Activated CD4-positive, alpha-beta T cell treated with anti-CD3 and anti-CD28 coated beads, Interleukin-2, amount 10 ng/mL, durations not matched to agents 24 days and 14 days (primary cell): ENCODE results near the gene LTBP1. TPM values are rescaled to one million over a fixed set of nuclear protein-coding genes. Genes with fewer than 3 reads are reported as not detected.

Source experiments
- DNase-seq: peaks from one replicate; pipeline ENCODE4 v3.0.0; 2022
- H3K27ac Mint-ChIP-seq: one replicate; pipeline ENCODE4 v1.8.0; 2022; ENCODE audit warnings: mild to moderate bottlenecking, mixed read lengths
- H3K27me3 Mint-ChIP-seq: one replicate; pipeline ENCODE4 v1.8.0; 2022; ENCODE audit warnings: mixed read lengths
- H3K36me3 Mint-ChIP-seq: one replicate; pipeline ENCODE4 v1.8.0; 2022; ENCODE audit warnings: low read depth, mild to moderate bottlenecking, mixed read lengths
- H3K4me1 Mint-ChIP-seq: one replicate; pipeline ENCODE4 v1.8.0; 2021; ENCODE audit warnings: mixed read lengths
- H3K4me3 Mint-ChIP-seq: one replicate; pipeline ENCODE4 v1.8.0; 2022; ENCODE audit warnings: mild to moderate bottlenecking, moderate library complexity, mixed read lengths
- H3K9me3 Mint-ChIP-seq: one replicate; pipeline ENCODE4 v1.8.0; 2021; ENCODE audit warnings: mixed read lengths
- intact Hi-C: fragments of 100-400 bp; cut with micrococcal nuclease; formaldehyde crosslinking; loops from one replicate; pipeline ENCODE4 v1.15.1; 2023
- total RNA-seq: library from RNA; stranded (reverse); gene quantifications from 2 replicates; pipeline ENCODE4 v1.2.3, GENCODE V29; 2022

The LTBP1 gene
- total RNA-seq, 1 donor from 2014 or later: 0.21 TPM

GRCh38 chr2:33059471-33060156 lies 112.9 kb downstream of the LTBP1 start:
- Mint-ChIP-seq H3K27ac (no peak overlapping the region), H3K36me3 (no peaks in the 10 kb centered on the region), H3K4me3 (no peak overlapping the region), H3K9me3 (no peaks in the 10 kb centered on the region), H3K4me1 (no peaks in the 10 kb centered on the region), H3K27me3 (peaks cover 5% of the 10 kb centered on the region)
- intact Hi-C loops: no loop called here
- DNase-seq: no peak

- Mint-ChIP-seq H3K4me1 (no peaks in the 10 kb centered on the region), H3K4me3 (no peak overlapping the region), H3K27me3 (peaks cover 5% of the 10 kb centered on the region), H3K36me3 (no peaks in the 10 kb centered on the region), H3K9me3 (no peaks in the 10 kb centered on the region), H3K27ac (no peak overlapping the region)
- DNase-seq: no peak
- intact Hi-C loops: no loop called here
Observed at GRCh38 chr2:33060405-33060804, 113.7 kb downstream of the LTBP1 start.

- intact Hi-C loops: no loop called here
- no peak overlapping the region for H3K4me3 Mint-ChIP-seq
- no peaks in the 10 kb centered on the region for H3K9me3 Mint-ChIP-seq
- H3K36me3 Mint-ChIP-seq: no peaks in the 10 kb centered on the region
- peaks cover 5% of the 10 kb centered on the region for H3K27me3 Mint-ChIP-seq
- H3K4me1 Mint-ChIP-seq: no peaks in the 10 kb centered on the region
- DNase-seq: no peak
- no peak overlapping the region for H3K27ac Mint-ChIP-seq
Observed at GRCh38 chr2:33062665-33063250, 116.0 kb downstream of the LTBP1 start.

GRCh38 chr2:33064349-33064801 lies 117.6 kb downstream of the LTBP1 start:
- Mint-ChIP-seq H3K4me3 (no peak overlapping the region), H3K27ac (no peak overlapping the region), H3K4me1 (no peaks in the 10 kb centered on the region), H3K9me3 (no peaks in the 10 kb centered on the region), H3K36me3 (no peaks in the 10 kb centered on the region), H3K27me3 (peaks cover 5% of the 10 kb centered on the region)
- DNase-seq: no peak
- intact Hi-C loops: no loop called here

- Mint-ChIP-seq H3K27ac (no peak overlapping the region), H3K4me3 (no peak overlapping the region), H3K4me1 (peaks cover 3% of the 10 kb centered on the region), H3K9me3 (no peaks in the 10 kb centered on the region), H3K27me3 (peaks cover under 1% of the 10 kb centered on the region), H3K36me3 (no peaks in the 10 kb centered on the region)
- no peak for DNase-seq
- intact Hi-C loops: no loop called here
Observed at GRCh38 chr2:33067598-33067997, 120.8 kb downstream of the LTBP1 start.

GRCh38 chr2:33068261-33068660 lies 121.5 kb downstream of the LTBP1 start:
- DNase-seq: no peak
- intact Hi-C loops: no loop called here
- Mint-ChIP-seq H3K4me1 (peaks cover 3% of the 10 kb centered on the region), H3K27me3 (no peaks in the 10 kb centered on the region), H3K36me3 (no peaks in the 10 kb centered on the region), H3K27ac (no peak overlapping the region), H3K9me3 (no peaks in the 10 kb centered on the region), H3K4me3 (no peak overlapping the region)

- peaks cover 3% of the 10 kb centered on the region for H3K4me1 Mint-ChIP-seq
- H3K4me3 Mint-ChIP-seq: no peak overlapping the region
- H3K9me3 Mint-ChIP-seq: no peaks in the 10 kb centered on the region
- no peaks in the 10 kb centered on the region for H3K36me3 Mint-ChIP-seq
- peak overlapping the region; percentile 39 for H3K27ac Mint-ChIP-seq
- DNase-seq: peak; percentile 59
- no peaks in the 10 kb centered on the region for H3K27me3 Mint-ChIP-seq
- intact Hi-C loops: loop anchor here (1.0 kb wide), 1 partner anchor 251 kb away; no protein-coding TSS in a partner anchor
Observed at GRCh38 chr2:33069894-33070651, 123.3 kb downstream of the LTBP1 start.

- H3K9me3 Mint-ChIP-seq: no peaks in the 10 kb centered on the region
- no peak overlapping the region for H3K4me3 Mint-ChIP-seq
- intact Hi-C loops: no loop called here
- peaks cover 2% of the 10 kb centered on the region for H3K27me3 Mint-ChIP-seq
- no peak overlapping the region for H3K27ac Mint-ChIP-seq
- DNase-seq: no peak
- peaks cover 3% of the 10 kb centered on the region for H3K4me1 Mint-ChIP-seq
- H3K36me3 Mint-ChIP-seq: no peaks in the 10 kb centered on the region
Observed at GRCh38 chr2:33071591-33071990, 124.8 kb downstream of the LTBP1 start.

- Mint-ChIP-seq H3K27ac (no peak overlapping the region), H3K4me1 (peaks cover 3% of the 10 kb centered on the region), H3K4me3 (no peak overlapping the region), H3K9me3 (no peaks in the 10 kb centered on the region), H3K27me3 (peaks cover 2% of the 10 kb centered on the region), H3K36me3 (no peaks in the 10 kb centered on the region)
- intact Hi-C loops: no loop called here
- DNase-seq: no peak
Observed at GRCh38 chr2:33072614-33073013, 125.9 kb downstream of the LTBP1 start.

GRCh38 chr2:33073018-33073417 lies 126.3 kb downstream of the LTBP1 start:
- Mint-ChIP-seq H3K9me3 (no peaks in the 10 kb centered on the region), H3K4me3 (no peak overlapping the region), H3K36me3 (no peaks in the 10 kb centered on the region), H3K4me1 (peaks cover 7% of the 10 kb centered on the region), H3K27me3 (peaks cover 2% of the 10 kb centered on the region), H3K27ac (no peak overlapping the region)
- intact Hi-C loops: no loop called here
- no peak for DNase-seq

- H3K9me3 Mint-ChIP-seq: no peaks in the 10 kb centered on the region
- intact Hi-C loops: no loop called here
Observed at GRCh38 chr2:33074197-33074596, 127.4 kb downstream of the LTBP1 start.

GRCh38 chr2:33077311-33077710 lies 130.6 kb downstream of the LTBP1 start:
- H3K4me3 Mint-ChIP-seq: no peak overlapping the region
- intact Hi-C loops: no loop called here

More at GRCh38 chr2:33074197-33074596, 127.4 kb downstream of the LTBP1 start:
- Mint-ChIP-seq H3K36me3 (no peaks in the 10 kb centered on the region), H3K27ac (no peak overlapping the region), H3K27me3 (peaks cover 2% of the 10 kb centered on the region), H3K4me1 (peaks cover 8% of the 10 kb centered on the region), H3K4me3 (no peak overlapping the region)
- no peak for DNase-seq

GRCh38 chr2:33077844-33078243 lies 131.1 kb downstream of the LTBP1 start:
- Mint-ChIP-seq H3K27me3 (peaks cover 4% of the 10 kb centered on the region), H3K27ac (no peak overlapping the region), H3K4me1 (peaks cover 5% of the 10 kb centered on the region), H3K9me3 (no peaks in the 10 kb centered on the region), H3K36me3 (no peaks in the 10 kb centered on the region), H3K4me3 (no peak overlapping the region)
- intact Hi-C loops: no loop called here
- peak; percentile 60 for DNase-seq

More at GRCh38 chr2:33077311-33077710, 130.6 kb downstream of the LTBP1 start:
- Mint-ChIP-seq H3K27ac (no peak overlapping the region), H3K27me3 (peaks cover 4% of the 10 kb centered on the region), H3K36me3 (no peaks in the 10 kb centered on the region), H3K4me1 (peaks cover 5% of the 10 kb centered on the region), H3K9me3 (no peaks in the 10 kb centered on the region)
- DNase-seq: no peak

GRCh38 chr2:33081691-33082090 lies 134.9 kb downstream of the LTBP1 start:
- Mint-ChIP-seq H3K27me3 (peaks cover 5% of the 10 kb centered on the region), H3K9me3 (no peaks in the 10 kb centered on the region), H3K27ac (no peak overlapping the region), H3K36me3 (no peaks in the 10 kb centered on the region), H3K4me3 (no peak overlapping the region), H3K4me1 (peaks cover 10% of the 10 kb centered on the region)
- intact Hi-C loops: no loop called here
- no peak for DNase-seq
